ENCODE measurements around the gene LYSMD3.
A peak's percentile ranks its signal among the peaks of the same experiment; 100 is the strongest.
"Not testable (repeated sequence)": the region's sequence is repeated elsewhere in the genome, so short reads cannot be mapped to it uniquely, and the experiment has no call there.

Gene LYSMD3

GRCh38 chr5:90529194-90529938 lies at the start of gene LYSMD3:
Gene LYSMD3, minus strand, starts transcription at chr5:90529584. Its CDS starts 4,295 bp downstream, at chr5:90525289.
- Mint-ChIP-seq H3K4me1 (peaks cover 28% of the 10 kb centered on the region), H3K27ac (peak within 1 kb of the TSS; percentile 88), H3K9me3 (no peaks in the 10 kb centered on the region), H3K36me3 (peaks cover 15% of the 10 kb centered on the region), H3K27me3 (peaks cover 14% of the 10 kb centered on the region), H3K4me3 (peak within 1 kb of the TSS; percentile 92)
- peak; percentile 97 for ATAC-seq

- not testable (repeated sequence) for ATAC-seq, H3K4me3 Mint-ChIP-seq, H3K4me1 Mint-ChIP-seq, H3K36me3 Mint-ChIP-seq, H3K27ac Mint-ChIP-seq
- Mint-ChIP-seq H3K9me3 (peaks cover 19% of the 10 kb centered on the region), H3K27me3 (peaks cover 53% of the 10 kb centered on the region)
Measured at GRCh38 chr5:90576566-90576965, 47.2 kb upstream of the LYSMD3 start.

GRCh38 chr5:90575712-90576111 lies 46.3 kb upstream of the LYSMD3 start:
- H3K27ac Mint-ChIP-seq = no peak overlapping the region
- no peaks in the 10 kb centered on the region for H3K36me3 Mint-ChIP-seq
- H3K4me3 Mint-ChIP-seq = no peak overlapping the region
- H3K4me1 Mint-ChIP-seq = no peaks in the 10 kb centered on the region
- ATAC-seq = no peak
- H3K9me3 Mint-ChIP-seq = peaks cover 16% of the 10 kb centered on the region
- H3K27me3 Mint-ChIP-seq = peaks cover 50% of the 10 kb centered on the region

GRCh38 chr5:90571147-90571773 lies 41.9 kb upstream of the LYSMD3 start:
- Mint-ChIP-seq H3K27me3 (peaks cover 51% of the 10 kb centered on the region), H3K27ac (no peak overlapping the region), H3K9me3 (peaks cover 9% of the 10 kb centered on the region), H3K4me1 (no peaks in the 10 kb centered on the region), H3K36me3 (no peaks in the 10 kb centered on the region), H3K4me3 (no peak overlapping the region)
- ATAC-seq = no peak

GRCh38 chr5:90570034-90570433 lies 40.6 kb upstream of the LYSMD3 start:
- H3K36me3 Mint-ChIP-seq = no peaks in the 10 kb centered on the region
- peaks cover 51% of the 10 kb centered on the region for H3K27me3 Mint-ChIP-seq
- no peak overlapping the region for H3K4me3 Mint-ChIP-seq
- H3K9me3 Mint-ChIP-seq = peaks cover 9% of the 10 kb centered on the region
- no peaks in the 10 kb centered on the region for H3K4me1 Mint-ChIP-seq
- ATAC-seq = no peak
- no peak overlapping the region for H3K27ac Mint-ChIP-seq

GRCh38 chr5:90569084-90569483 lies 39.7 kb upstream of the LYSMD3 start:
- H3K27me3 Mint-ChIP-seq = peaks cover 57% of the 10 kb centered on the region
- no peak for ATAC-seq
- no peak overlapping the region for H3K4me3 Mint-ChIP-seq

GRCh38 chr5:90565491-90565890 lies 36.1 kb upstream of the LYSMD3 start:
- ATAC-seq = no peak
- Mint-ChIP-seq H3K4me3 (no peak overlapping the region), H3K9me3 (peaks cover 8% of the 10 kb centered on the region), H3K36me3 (no peaks in the 10 kb centered on the region), H3K27ac (no peak overlapping the region), H3K27me3 (peaks cover 60% of the 10 kb centered on the region), H3K4me1 (no peaks in the 10 kb centered on the region)

More at GRCh38 chr5:90569084-90569483, 39.7 kb upstream of the LYSMD3 start:
- no peak overlapping the region for H3K27ac Mint-ChIP-seq
- peaks cover 9% of the 10 kb centered on the region for H3K9me3 Mint-ChIP-seq
- H3K4me1 Mint-ChIP-seq = no peaks in the 10 kb centered on the region
- no peaks in the 10 kb centered on the region for H3K36me3 Mint-ChIP-seq

- Mint-ChIP-seq H3K27ac (no peak overlapping the region), H3K27me3 (peaks cover 64% of the 10 kb centered on the region), H3K36me3 (no peaks in the 10 kb centered on the region), H3K9me3 (no peaks in the 10 kb centered on the region), H3K4me1 (peaks cover 12% of the 10 kb centered on the region), H3K4me3 (no peak overlapping the region)
- no peak for ATAC-seq
Measured at GRCh38 chr5:90563108-90563507, 33.7 kb upstream of the LYSMD3 start.

- no peak overlapping the region for H3K4me3 Mint-ChIP-seq
- no peak overlapping the region for H3K27ac Mint-ChIP-seq
- peaks cover 14% of the 10 kb centered on the region for H3K4me1 Mint-ChIP-seq
- no peaks in the 10 kb centered on the region for H3K36me3 Mint-ChIP-seq
- no peak for ATAC-seq
- peaks cover 66% of the 10 kb centered on the region for H3K27me3 Mint-ChIP-seq
- no peaks in the 10 kb centered on the region for H3K9me3 Mint-ChIP-seq
Measured at GRCh38 chr5:90562341-90562740, 33.0 kb upstream of the LYSMD3 start.

- H3K4me3 Mint-ChIP-seq = no peak overlapping the region
- H3K27me3 Mint-ChIP-seq = peaks cover 64% of the 10 kb centered on the region
- no peak for ATAC-seq
- no peaks in the 10 kb centered on the region for H3K36me3 Mint-ChIP-seq
- no peak overlapping the region for H3K27ac Mint-ChIP-seq
- H3K9me3 Mint-ChIP-seq = no peaks in the 10 kb centered on the region
- peaks cover 14% of the 10 kb centered on the region for H3K4me1 Mint-ChIP-seq
Measured at GRCh38 chr5:90561766-90562165, 32.4 kb upstream of the LYSMD3 start.

- Mint-ChIP-seq H3K4me1 (peaks cover 14% of the 10 kb centered on the region), H3K27me3 (peaks cover 70% of the 10 kb centered on the region), H3K36me3 (no peaks in the 10 kb centered on the region), H3K4me3 (no peak overlapping the region), H3K9me3 (no peaks in the 10 kb centered on the region), H3K27ac (no peak overlapping the region)
- no peak for ATAC-seq
Measured at GRCh38 chr5:90560771-90561170, 31.4 kb upstream of the LYSMD3 start.

GRCh38 chr5:90558344-90559192 lies 29.2 kb upstream of the LYSMD3 start, which contains the start of gene ADGRV1:
Gene ADGRV1, plus strand, starts transcription at chr5:90558797. Its CDS starts 99 bp downstream, at chr5:90558896.
- H3K4me3 Mint-ChIP-seq = peak within 1 kb of the TSS; percentile 72
- ATAC-seq = peak; percentile 47
- no peaks in the 10 kb centered on the region for H3K9me3 Mint-ChIP-seq
- H3K36me3 Mint-ChIP-seq = no peaks in the 10 kb centered on the region
- peaks cover 81% of the 10 kb centered on the region for H3K27me3 Mint-ChIP-seq
- peaks cover 14% of the 10 kb centered on the region for H3K4me1 Mint-ChIP-seq
- no peak within 1 kb of the TSS for H3K27ac Mint-ChIP-seq

GRCh38 chr5:90557871-90558270 lies 28.5 kb upstream of the LYSMD3 start:
- no peak overlapping the region for H3K27ac Mint-ChIP-seq
- no peaks in the 10 kb centered on the region for H3K9me3 Mint-ChIP-seq
- peaks cover 79% of the 10 kb centered on the region for H3K27me3 Mint-ChIP-seq
- H3K4me3 Mint-ChIP-seq = peak overlapping the region; percentile 72
- peaks cover 14% of the 10 kb centered on the region for H3K4me1 Mint-ChIP-seq
- no peak for ATAC-seq
- no peaks in the 10 kb centered on the region for H3K36me3 Mint-ChIP-seq

GRCh38 chr5:90557391-90557790 lies 28.0 kb upstream of the LYSMD3 start:
- Mint-ChIP-seq H3K4me3 (no peak overlapping the region), H3K27ac (no peak overlapping the region), H3K36me3 (no peaks in the 10 kb centered on the region), H3K4me1 (peaks cover 14% of the 10 kb centered on the region), H3K9me3 (no peaks in the 10 kb centered on the region), H3K27me3 (peaks cover 79% of the 10 kb centered on the region)
- ATAC-seq = no peak

GRCh38 chr5:90555666-90556065 lies 26.3 kb upstream of the LYSMD3 start:
- no peak for ATAC-seq
- H3K27me3 Mint-ChIP-seq = peaks cover 74% of the 10 kb centered on the region
- H3K9me3 Mint-ChIP-seq = no peaks in the 10 kb centered on the region
- H3K4me3 Mint-ChIP-seq = no peak overlapping the region
- no peak overlapping the region for H3K27ac Mint-ChIP-seq
- H3K4me1 Mint-ChIP-seq = peaks cover 14% of the 10 kb centered on the region
- H3K36me3 Mint-ChIP-seq = no peaks in the 10 kb centered on the region

Data from stimulated activated memory B cell treated with anti-CD40 and anti-IgM and Interleukin-4, amounts not matched to agents 10 μg/mL and 1 μg/mL and 100 μg/mL, for 72 hours (primary cell).